HG03103 (cell line): ENCODE data around the gene SLC25A39.
"Not testable (repeated sequence)": the region's sequence is repeated elsewhere in the genome, so short reads cannot be mapped to it uniquely, and the experiment has no call there.

Experiments used
- ATAC-seq: cut with Tn5 transposase; IDR thresholded peaks from one replicate; pipeline ENCODE4 v1.9.1; 2021; ENCODE audit warnings: low read depth; ENCODE audit not compliant: unreplicated experiment

SLC25A39 gene

DNA sequence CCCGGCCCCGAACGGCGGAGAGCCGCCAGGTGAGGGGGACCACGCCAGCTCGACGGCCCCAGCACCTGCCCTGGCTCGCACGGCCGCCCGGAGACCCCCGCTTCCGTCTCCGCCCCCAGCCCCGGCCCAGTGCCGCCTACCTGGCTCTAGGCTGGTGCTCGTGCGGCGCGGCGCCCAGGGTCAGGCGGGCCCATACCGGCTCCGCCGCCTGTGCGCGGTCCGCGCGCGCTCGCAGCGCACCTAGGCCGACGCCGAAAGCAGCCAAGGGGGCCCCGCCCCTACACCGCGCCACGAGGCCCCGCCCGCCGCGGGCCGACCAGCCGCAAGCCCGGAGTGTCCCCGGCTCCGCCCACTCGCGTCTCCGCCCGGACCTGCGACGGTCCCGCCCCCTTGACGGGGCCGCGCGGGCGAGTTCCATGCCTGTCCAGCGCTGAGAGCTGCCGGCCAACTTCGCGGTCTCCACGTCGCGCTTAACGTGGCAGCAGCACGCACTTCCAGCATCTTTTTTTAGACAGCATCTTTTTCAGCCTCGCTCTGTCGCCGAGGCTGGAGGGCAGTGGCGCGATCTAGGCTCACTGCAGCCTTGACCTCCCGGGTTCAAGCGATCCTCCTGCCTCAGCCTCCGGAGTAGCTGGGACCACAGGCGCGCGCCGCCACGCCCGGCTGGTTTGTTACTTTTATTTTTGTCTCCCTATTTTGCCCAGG, at the start of gene SLC25A39:
SLC25A39 (minus strand) TSS at position 253 of the 705 bp plus-strand sequence. CDS start 1,261 bp downstream, outside the sequence.
- peak; percentile 61 for ATAC-seq

DNA sequence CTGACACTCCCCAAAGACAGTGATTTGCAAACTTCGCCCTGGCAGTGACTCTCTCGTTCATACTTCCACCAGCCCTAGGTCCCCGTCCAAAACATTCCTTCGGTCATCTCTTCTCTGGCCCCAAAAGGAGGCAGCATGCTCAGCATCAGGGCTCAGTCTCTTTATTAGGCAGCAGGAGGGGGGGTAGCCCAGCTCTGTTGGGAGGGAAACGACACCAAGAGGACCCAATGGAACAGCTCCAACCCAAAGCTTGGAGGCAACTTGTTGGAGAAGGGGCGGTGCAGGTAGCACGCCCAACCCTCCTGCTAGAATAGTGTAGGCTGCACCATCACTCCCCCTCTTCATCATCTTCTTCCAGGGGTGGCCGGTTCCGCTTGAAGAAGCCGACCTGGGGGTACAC, 47.4 kb upstream of the SLC25A39 start:
- no peak for ATAC-seq

DNA sequence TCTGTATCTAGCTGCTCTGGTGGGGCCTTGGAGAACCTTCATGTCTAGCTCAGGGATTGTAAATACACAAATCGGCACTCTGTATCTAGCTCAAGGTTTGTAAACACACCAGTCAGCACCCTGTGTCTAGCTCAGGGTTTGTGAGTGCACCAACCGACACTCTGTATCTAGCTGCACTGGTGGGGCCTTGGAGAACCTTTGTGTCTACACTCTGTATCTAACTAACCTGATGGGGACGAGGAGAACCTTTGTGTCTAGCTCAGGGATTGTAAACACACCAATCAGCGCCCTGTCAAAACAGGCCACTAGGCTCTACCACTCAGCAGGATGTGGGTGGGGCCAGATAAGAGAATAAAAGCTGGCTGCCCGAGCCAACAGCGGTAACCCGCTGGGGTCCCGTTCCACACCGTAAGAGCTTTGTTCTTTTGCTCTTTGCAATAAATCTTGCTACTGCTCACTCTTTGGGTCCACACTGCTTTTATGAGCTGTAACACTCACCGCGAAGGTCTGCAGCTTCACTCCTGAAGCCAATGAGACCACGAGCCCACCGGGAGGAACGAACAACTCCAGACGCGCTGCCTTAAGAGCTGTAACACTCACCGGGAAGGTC, 44.9 kb upstream of the SLC25A39 start:
- ATAC-seq = not testable (repeated sequence)

DNA sequence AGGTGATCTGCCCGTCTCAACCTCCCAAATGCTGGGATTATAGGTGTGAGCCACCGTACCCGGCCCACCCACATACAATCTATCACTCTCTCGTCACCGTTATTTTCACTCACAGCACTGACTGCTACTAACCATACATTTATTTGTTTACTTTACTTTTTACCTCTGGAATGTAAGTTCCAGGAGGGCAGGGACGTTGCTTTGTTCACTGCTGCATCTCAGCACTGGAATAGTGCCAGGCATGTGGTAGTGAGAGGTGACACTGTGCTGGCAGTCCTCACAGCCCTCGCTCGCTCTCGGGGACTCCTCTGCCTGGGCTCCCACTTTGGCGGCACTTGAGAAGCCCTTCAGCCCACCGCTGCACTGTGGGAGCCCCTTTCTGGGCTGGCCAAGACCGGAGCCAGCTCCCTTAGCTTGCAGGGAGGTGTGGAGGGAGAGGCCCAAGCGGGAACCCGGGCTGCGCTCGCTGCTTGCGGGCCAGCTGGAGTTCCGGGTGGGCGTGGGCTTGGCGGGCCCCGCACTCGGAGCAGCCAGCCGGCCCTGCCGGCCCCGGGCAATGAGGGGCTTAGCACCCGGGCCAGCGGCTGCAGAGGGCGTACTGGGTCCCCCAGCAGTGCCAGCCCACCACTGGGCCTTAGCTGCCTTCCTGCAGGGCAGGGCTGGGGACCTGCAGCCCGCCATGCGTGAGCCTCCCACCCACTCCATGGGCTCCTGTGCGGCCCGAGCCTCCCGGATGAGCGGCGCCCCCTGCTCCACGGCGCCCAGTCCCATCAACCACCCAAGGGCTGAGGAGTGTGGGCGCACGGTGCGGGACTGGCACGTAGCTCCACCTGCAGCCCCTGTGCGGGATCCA, 44.0 kb upstream of the SLC25A39 start:
- ATAC-seq = not testable (repeated sequence)

GRCh38 chr17:44367231-44367979, 42.8 kb upstream of the SLC25A39 start:
- ATAC-seq = no peak

DNA sequence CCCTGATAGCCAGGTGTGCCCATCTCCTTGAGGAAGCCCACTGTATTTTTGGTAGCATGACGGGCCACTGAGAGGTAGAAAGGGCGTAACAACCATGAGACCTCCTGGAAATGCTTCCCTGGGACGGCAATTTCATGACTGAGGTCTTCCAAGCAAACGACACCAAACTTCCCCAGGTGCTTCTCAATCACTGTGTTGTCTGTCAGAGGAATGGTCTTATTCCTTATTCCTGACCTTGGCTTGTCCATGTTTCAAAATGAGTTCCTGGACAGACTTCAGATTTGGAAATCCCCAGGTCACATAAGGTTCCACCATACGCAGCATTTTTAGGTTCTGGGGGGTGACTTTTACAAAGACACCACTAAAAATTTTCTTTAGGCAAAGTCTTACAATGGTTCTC, 40.4 kb upstream of the SLC25A39 start:
- not testable (repeated sequence) for ATAC-seq

DNA sequence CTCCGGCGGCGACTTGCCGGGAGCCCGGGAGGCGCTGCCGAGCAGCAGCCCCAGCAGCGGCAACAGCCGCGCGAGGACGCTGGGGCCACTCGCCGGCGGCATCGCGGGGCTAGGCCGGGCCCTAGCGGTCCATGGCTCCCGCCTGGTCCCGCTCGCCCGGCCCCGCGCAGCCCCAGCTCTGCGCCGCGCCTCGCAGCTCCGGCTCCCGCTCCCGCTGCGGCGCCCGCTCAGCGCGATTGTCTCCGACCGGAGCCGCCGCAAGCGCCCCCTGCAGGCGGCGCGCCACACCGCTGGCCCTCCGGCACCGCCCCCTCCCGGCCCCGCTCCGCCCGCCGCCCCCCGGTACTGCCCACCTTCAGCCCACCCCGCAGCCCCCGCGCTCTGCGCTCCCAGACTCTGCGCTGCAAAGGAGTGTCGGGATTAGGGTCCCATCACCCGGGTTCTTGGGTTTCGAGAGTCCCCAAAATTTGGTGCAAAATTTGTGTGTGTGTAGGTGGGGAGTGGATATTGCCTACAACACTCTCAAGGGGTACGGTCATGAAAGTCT, 39.1 kb upstream of the SLC25A39 start, which contains the start of gene FAM171A2:
FAM171A2 (minus strand) TSS at position 241 of the 547 bp plus-strand sequence; CDS start at position 102, 139 bp downstream.
- no peak for ATAC-seq

- no peak for ATAC-seq
These were observed 38.5 kb upstream of the SLC25A39 start for GRCh38 chr17:44362949-44363612.

DNA sequence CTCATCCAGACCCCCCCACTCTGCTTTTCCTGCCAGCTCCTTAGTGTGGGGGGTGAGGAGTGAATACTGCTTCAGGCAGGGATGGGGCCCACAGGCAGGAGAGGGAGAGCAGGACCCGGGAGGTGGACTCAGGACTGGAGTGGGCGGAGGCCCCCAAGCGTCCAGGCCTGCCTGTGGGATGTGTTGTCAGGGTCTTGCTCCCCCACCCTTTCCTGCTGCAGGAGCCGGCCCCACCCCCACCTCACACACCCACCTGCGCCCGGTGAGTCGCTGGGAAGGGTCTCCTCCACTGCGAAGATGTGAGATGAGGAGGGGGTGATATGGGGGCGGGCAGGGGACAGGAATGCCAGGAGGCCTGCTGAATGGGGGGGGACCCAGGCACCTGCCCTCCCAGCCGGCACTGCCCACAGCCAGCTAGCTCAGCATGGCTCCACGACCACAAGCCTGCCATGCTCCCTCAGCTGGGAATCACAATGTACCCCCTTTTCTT, 37.9 kb upstream of the SLC25A39 start:
- no peak for ATAC-seq

- ATAC-seq = no peak
These were observed 37.0 kb upstream of the SLC25A39 start for GRCh38 chr17:44361292-44362260.

- ATAC-seq = no peak
These were observed 36.2 kb upstream of the SLC25A39 start for GRCh38 chr17:44360826-44361225.

DNA sequence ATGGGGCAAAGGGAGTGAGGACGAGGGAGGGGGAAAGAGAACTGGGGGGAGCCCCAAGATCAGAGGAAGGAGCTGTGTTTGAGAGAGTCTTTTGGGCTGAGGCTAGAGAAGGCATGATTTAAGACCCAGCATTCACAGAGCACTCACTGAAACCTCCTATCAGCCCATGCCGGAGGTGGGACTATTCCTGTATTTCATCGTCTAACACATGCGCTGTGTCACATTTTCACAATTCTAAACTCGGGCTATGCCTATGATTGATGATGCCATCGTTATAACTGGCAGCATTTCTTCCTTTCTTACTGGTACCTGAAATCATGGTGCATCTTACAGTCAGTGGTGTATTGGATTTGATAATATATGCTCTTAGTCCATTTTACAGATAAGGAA, 35.5 kb upstream of the SLC25A39 start:
- no peak for ATAC-seq

DNA sequence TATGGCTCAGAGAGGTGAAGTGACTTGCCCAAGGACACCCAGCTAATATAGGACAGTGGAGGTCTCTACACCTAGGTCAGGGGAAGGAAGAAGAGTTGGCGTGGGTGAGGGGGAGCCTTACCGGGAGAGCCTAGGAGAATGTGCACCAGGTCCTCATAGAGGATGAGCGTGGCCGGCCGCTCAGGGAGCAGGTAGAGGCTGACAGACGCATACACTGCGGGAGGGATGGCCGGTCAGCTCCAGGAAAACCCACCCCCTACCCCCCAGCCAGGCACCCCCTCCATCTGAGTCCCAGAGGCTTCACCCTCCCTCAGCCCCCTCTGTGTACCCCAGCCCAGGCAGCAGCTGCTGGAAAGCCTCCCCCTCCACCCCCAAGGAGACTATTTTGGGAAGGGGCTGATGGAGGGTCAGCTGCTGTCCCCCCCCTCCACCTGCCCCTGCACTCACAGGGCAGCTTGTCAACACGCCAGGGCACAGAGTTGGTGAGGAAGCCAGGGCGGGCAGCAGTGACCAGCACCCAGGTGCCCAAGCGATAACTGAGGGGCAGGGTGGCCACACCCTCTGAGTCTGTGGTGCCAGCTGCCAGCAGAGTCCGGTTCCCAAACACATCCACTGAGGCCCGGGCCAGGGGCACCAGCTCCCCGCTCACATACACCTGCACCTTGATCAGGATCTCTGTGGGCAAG, 35.0 kb upstream of the SLC25A39 start:
- ATAC-seq = no peak

DNA sequence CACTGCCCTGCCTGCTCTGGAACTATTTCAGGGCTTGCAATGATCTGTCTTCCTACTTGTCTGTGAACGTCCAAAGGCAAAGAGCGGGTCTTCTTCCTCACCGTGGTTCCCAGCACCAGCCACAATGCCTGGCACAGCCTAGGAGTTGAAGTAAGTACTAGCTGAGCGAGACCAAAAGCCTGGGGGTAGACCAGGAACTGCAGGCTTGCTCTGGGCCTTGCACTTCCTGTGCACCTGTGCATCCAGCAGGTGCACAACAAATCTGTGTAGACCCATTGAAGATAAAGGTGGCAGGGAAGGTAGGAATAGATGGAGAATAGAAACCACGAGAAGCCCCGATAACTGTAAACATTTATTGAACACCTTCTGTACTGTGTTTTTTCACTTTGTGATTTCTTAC, 34.4 kb upstream of the SLC25A39 start:
- ATAC-seq = no peak

DNA sequence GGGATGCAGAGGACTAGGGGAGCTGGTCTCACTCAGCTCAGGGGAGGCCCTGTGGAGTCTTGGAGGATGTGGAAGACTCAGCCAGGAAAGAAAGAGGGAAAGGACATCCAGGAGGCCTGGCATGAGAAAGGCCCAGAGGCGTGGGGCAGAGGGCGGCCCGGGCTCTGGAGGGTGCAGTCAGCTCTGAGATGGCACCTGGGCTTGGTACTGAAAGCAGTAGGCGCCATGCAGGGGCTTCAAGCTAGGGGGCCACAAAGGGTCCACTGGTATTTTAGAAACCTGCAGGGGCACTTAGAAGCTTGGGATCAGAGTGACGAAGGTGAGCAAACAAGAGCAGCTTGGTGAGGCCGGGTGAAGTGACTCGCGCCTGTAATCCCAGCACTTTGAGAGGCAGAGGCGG, 33.4 kb upstream of the SLC25A39 start:
- ATAC-seq = no peak

DNA sequence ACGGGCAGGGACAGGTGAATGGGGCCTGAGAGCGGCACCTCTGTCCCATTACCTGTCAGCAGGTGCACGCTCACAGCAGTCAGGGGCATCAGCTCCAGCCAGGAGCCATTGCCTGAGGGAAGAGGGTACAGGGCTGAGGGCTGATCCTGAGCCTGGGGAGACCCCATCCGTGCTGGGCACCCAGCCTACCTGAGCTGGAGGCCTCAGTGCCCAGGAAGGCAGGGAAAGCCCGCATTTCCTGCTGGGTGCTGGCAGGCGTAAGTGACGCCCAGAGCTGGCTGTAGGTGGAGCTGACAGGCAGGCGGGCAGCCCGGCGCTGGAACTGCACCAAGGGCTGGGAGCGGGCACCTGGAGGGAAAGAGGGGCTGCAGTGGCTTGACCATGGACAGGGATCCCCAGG, 31.6 kb upstream of the SLC25A39 start:
- no peak for ATAC-seq

DNA sequence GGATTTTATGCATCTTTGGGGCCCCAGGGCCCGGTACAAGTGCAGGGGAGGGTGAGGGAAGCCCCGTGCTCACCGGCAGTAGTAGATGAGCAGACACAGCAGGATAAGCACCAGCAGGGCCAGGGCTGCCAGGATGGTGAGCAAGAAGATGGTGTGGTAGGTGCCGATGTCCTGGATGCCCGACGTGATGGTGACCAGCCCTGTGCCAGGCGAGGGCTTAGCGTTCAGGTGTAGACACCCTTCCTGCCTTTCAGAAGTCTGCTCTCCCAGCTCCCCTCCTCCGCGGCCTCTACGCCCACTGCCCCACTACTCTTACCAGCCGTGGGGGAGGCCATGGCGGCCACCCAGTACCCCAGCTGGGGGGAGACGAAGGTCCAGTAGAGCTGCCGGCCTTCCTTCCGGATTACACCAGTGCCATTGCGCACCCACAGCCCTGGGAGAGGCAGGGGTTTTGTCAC, 31.0 kb upstream of the SLC25A39 start:
- no peak for ATAC-seq
